ENCODE measurements around the gene LGALS12. TPM values are rescaled to one million over a fixed set of nuclear protein-coding genes. Genes with fewer than 3 reads are reported as not detected.
"Not testable (repeated sequence)": the region's sequence is repeated elsewhere in the genome, so short reads cannot be mapped to it uniquely, and the experiment has no call there.

Gene LGALS12
- total and polyA plus RNA-seq, 2 of the 13 experiments (the other 11 are each of a cell fraction or from before 2014, with no cell fraction given) = not detected

DNA sequence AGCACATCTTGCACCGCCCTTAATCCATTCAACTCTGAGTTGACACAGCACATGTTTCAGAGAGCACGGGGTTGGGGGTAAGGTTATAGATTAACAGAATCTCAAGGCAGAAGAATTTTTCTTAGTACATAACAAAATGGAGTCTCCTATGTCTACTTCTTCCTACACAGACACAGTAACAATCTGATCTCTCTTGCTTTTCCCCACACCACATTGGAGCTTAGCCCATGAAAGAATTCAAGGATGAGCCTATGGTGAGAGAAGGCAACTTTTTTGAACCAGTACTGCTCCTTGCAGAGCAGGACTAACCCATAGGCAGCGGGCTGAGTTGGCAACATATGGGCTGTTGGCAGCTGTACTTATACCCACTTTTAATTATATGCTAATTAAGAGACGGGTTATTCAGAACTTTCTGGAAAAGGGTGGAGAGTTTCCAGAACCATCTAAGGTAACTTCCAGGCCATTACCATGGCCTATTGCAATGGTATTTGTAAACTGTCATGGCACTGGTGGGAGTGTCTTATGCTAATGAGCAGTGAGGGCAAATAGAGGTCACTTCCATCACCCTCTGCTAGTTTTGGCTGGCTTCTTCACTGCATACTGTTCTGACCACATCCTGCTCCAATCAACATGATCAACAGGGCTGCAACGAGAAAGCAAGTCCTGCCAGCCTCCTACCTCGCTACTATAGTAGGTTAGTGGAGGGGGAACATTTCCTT is 25.3 kb downstream of the LGALS12 start:
- in situ Hi-C loops (cut with HindIII; ENCODE audit: extremely low pct_ligation_motif_present, low pct_unique_long_range_greater_than_20kb); ATAC-seq; H3K79me2 ChIP-seq (ENCODE audit: insufficient read depth, low read length); H3K9me3 ChIP-seq (ENCODE audit: low read length); DNase-seq (ENCODE audit: low spot score); intact Hi-C loops (cut with micrococcal nuclease; ENCODE audit: unreplicated experiment); POLR2A ChIA-PET; CTCF ChIA-PET (ENCODE audit: low intra/inter-chr PET ratio, low total read pairs); H4K20me1 ChIP-seq (ENCODE audit: insufficient read depth, low read length); BruUV-seq (replicated peaks); H2AFZ ChIP-seq (ENCODE audit: low read length); FAIRE-seq; H3K36me3 ChIP-seq (replicated peaks in 1 of 2; ENCODE audit: control insufficient read depth in 1 of 2, insufficient read depth in 2 of 2, low read length in 2 of 2); H3K4me3 ChIP-seq (replicated peaks in 1 of 3; ENCODE audit: insufficient read depth in 1 of 3, low read depth in 2 of 3, low read length in 3 of 3); H3K9ac ChIP-seq (ENCODE audit: insufficient read depth, low read depth, low read length); H3K27ac ChIP-seq (ENCODE audit: extremely low read length, insufficient read depth, low read length); H3K4me2 ChIP-seq (ENCODE audit: low read depth, low read length): not testable (repeated sequence)
- Histone ChIP-seq H3K4me1 (ENCODE audit: insufficient read depth, low read length) (peaks cover 22% of the 10 kb centered on the region), H3K27me3 (ENCODE audit: control insufficient read depth in 1 of 2, insufficient read depth in 2 of 2, low read length in 2 of 2) (0 out of 5 replicates have a peak, but pooled peaks cover 0 to 17% of the 10 kb centered on the region in 2 experiments)
- WGBS (ENCODE audit: low lambda C conversion rate) = 41% methylated on average over 5 of the region's 6 CpGs

DNA sequence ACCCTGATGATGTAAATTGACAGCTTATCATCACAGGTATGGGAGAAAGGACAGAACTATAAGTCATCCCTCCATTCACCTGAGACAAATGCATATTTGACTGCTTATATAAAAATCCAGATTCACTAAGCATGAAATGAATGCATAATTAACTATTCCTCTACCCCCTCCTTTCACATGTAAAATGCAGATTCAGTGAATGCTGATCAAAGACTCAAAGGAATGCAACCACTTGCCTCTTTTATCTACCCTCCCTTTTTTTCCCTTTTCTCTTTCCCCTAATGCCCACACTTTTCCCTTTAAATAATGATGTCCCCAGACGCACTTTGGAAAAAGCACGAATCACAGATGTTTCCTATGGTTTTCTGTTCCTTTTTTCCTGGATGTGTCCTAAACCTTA is 26.2 kb downstream of the LGALS12 start:
- POLR2A ChIA-PET = no interaction called here
- Histone ChIP-seq H4K20me1 (ENCODE audit: insufficient read depth, low read length) (no peaks in the 10 kb centered on the region), H3K4me2 (ENCODE audit: low read depth, low read length) (no peak overlapping the region), H3K4me3 (replicated peaks in 1 of 3; ENCODE audit: insufficient read depth in 1 of 3, low read depth in 2 of 3, low read length in 3 of 3) (no peak overlapping the region), H3K9me3 (ENCODE audit: low read length) (no peaks in the 10 kb centered on the region), H2AFZ (ENCODE audit: low read length) (no peak overlapping the region), H3K27ac (ENCODE audit: extremely low read length, insufficient read depth, low read length) (no peak overlapping the region), H3K36me3 (replicated peaks in 1 of 2; ENCODE audit: control insufficient read depth in 1 of 2, insufficient read depth in 2 of 2, low read length in 2 of 2) (no peaks in the 10 kb centered on the region), H3K4me1 (ENCODE audit: insufficient read depth, low read length) (peaks cover 30% of the 10 kb centered on the region), H3K79me2 (ENCODE audit: insufficient read depth, low read length) (no peaks in the 10 kb centered on the region), H3K9ac (ENCODE audit: insufficient read depth, low read depth, low read length) (no peak overlapping the region), H3K27me3 (ENCODE audit: control insufficient read depth in 1 of 2, insufficient read depth in 2 of 2, low read length in 2 of 2) (0 out of 5 replicates have a peak, but pooled peaks cover 0 to 17% of the 10 kb centered on the region in 2 experiments)
- no TSS peak for BruUV-seq (replicated peaks)
- intact Hi-C loops (cut with micrococcal nuclease; ENCODE audit: unreplicated experiment) = no loop called here
- in situ Hi-C loops (cut with HindIII; ENCODE audit: extremely low pct_ligation_motif_present, low pct_unique_long_range_greater_than_20kb) = no loop called here
- CTCF ChIA-PET (ENCODE audit: low intra/inter-chr PET ratio, low total read pairs) = no interaction called here
- FAIRE-seq (no peak), ATAC-seq (no peak), DNase-seq (ENCODE audit: low spot score) (no peak)
- WGBS (ENCODE audit: low lambda C conversion rate) = 62% methylated on average over 2 of the region's 2 CpGs
- TF ChIP-seq, protein P1, sequence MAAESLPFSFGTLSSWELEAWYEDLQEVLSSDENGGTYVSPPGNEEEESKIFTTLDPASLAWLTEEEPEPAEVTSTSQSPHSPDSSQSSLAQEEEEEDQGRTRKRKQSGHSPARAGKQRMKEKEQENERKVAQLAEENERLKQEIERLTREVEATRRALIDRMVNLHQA (CRISPR knock-in tag; IDR thresholded peaks at IDR 0.05) = no peak
- TF ChIP-seq, protein P2, sequence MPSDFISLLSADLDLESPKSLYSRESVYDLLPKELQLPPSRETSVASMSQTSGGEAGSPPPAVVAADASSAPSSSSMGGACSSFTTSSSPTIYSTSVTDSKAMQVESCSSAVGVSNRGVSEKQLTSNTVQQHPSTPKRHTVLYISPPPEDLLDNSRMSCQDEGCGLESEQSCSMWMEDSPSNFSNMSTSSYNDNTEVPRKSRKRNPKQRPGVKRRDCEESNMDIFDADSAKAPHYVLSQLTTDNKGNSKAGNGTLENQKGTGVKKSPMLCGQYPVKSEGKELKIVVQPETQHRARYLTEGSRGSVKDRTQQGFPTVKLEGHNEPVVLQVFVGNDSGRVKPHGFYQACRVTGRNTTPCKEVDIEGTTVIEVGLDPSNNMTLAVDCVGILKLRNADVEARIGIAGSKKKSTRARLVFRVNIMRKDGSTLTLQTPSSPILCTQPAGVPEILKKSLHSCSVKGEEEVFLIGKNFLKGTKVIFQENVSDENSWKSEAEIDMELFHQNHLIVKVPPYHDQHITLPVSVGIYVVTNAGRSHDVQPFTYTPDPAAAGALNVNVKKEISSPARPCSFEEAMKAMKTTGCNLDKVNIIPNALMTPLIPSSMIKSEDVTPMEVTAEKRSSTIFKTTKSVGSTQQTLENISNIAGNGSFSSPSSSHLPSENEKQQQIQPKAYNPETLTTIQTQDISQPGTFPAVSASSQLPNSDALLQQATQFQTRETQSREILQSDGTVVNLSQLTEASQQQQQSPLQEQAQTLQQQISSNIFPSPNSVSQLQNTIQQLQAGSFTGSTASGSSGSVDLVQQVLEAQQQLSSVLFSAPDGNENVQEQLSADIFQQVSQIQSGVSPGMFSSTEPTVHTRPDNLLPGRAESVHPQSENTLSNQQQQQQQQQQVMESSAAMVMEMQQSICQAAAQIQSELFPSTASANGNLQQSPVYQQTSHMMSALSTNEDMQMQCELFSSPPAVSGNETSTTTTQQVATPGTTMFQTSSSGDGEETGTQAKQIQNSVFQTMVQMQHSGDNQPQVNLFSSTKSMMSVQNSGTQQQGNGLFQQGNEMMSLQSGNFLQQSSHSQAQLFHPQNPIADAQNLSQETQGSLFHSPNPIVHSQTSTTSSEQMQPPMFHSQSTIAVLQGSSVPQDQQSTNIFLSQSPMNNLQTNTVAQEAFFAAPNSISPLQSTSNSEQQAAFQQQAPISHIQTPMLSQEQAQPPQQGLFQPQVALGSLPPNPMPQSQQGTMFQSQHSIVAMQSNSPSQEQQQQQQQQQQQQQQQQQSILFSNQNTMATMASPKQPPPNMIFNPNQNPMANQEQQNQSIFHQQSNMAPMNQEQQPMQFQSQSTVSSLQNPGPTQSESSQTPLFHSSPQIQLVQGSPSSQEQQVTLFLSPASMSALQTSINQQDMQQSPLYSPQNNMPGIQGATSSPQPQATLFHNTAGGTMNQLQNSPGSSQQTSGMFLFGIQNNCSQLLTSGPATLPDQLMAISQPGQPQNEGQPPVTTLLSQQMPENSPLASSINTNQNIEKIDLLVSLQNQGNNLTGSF (CRISPR knock-in tag; IDR thresholded peaks at IDR 0.05) = no peak
- TF ChIP-seq ATF7 (IDR thresholded peaks at IDR 0.05) (no peak), ATF7 (CRISPR knock-in tag; IDR thresholded peaks at IDR 0.05) (no peak), SRSF4 (IDR thresholded peaks at IDR 0.05; ENCODE audit: low read depth, low read length, poor library complexity, severe bottlenecking) (no peak), RNF2 (conservative IDR thresholded peaks at IDR 0.05; ENCODE audit: low read depth) (no peak), REXO4 (CRISPR knock-in tag; IDR thresholded peaks at IDR 0.05; ENCODE audit: borderline replicate concordance) (no peak), ZNF570 (CRISPR knock-in tag; IDR thresholded peaks at IDR 0.05; ENCODE audit: borderline replicate concordance) (no peak), CEBPB (IDR thresholded peaks at IDR 0.05; ENCODE audit: borderline replicate concordance, low read depth, low read length) (no peak), RAD21 (CRISPR knock-in tag; IDR thresholded peaks at IDR 0.05) (no peak)
